ENCODE results near the gene SLC44A5. TPM values are rescaled to one million over a fixed set of nuclear protein-coding genes. Genes with fewer than 3 reads are reported as not detected.
A peak's percentile ranks its signal among the peaks of the same experiment; 100 is the strongest.

SLC44A5 gene
- total and polyA plus RNA-seq, 2 experiments from 2014 or later, result 3.3 to 11.7 TPM

- no peak overlapping the region for H3K4me3 ChIP-seq
- Mint-ChIP-seq H3K9me3 (no peaks in the 10 kb centered on the region), H3K4me3 (no peak overlapping the region), H3K27me3 (ENCODE audit: insufficient read depth, low read depth, poor library complexity) (peaks cover 3% of the 10 kb centered on the region), H3K27ac (peak overlapping the region; percentile 12), H3K36me3 (ENCODE audit: low read depth) (no peaks in the 10 kb centered on the region), H3K4me1 (no peaks in the 10 kb centered on the region)
- H4K20me1 ChIP-seq (replicated peaks; ENCODE audit: insufficient read depth), result no peaks in the 10 kb centered on the region
- DNase-seq (ENCODE audit: low spot score) (no peak), ATAC-seq (no peak)
- H3K4me1 ChIP-seq (ENCODE audit: insufficient read depth), result no peaks in the 10 kb centered on the region
- no peak overlapping the region for H2AFZ ChIP-seq
- peaks cover 10% of the 10 kb centered on the region; the same call in 1 of the 2 replicates for H3K9me2 ChIP-seq (ENCODE audit: insufficient read depth)
- no peak overlapping the region for H3K4me2 ChIP-seq
- no peak overlapping the region for H3K27ac ChIP-seq (ENCODE audit: low read depth)
- TF ChIP-seq REST (IDR thresholded peaks at IDR 0.05; ENCODE audit: unreplicated experiment), result no peak
- no peak for TF ChIP-seq EZH2 (IDR thresholded peaks at IDR 0.05; ENCODE audit: low read depth, unreplicated experiment)
- no peak for TF ChIP-seq ZNF462 (CRISPR knock-in tag; IDR thresholded peaks at IDR 0.05)
- TF ChIP-seq ZNF114 (CRISPR knock-in tag; IDR thresholded peaks at IDR 0.05), result no peak
- TF ChIP-seq JUNB (IDR thresholded peaks at IDR 0.05; ENCODE audit: unreplicated experiment), result no peak
- TF ChIP-seq STAT1 (IDR thresholded peaks at IDR 0.05; ENCODE audit: unreplicated experiment), result no peak
- TF ChIP-seq ETS1 (IDR thresholded peaks at IDR 0.05), result no peak
- TF ChIP-seq ZNF331 (CRISPR knock-in tag; IDR thresholded peaks at IDR 0.05; ENCODE audit: low read depth), result no peak
- TF ChIP-seq POLR2AphosphoS5 (IDR thresholded peaks at IDR 0.05; ENCODE audit: low read depth), result no peak
- no peak for TF ChIP-seq EZH2phosphoT487 (IDR thresholded peaks at IDR 0.05; ENCODE audit: unreplicated experiment)
- no peak for TF ChIP-seq NANOG (IDR thresholded peaks at IDR 0.05; ENCODE audit: borderline replicate concordance)
- no peak for TF ChIP-seq CREB1 (CRISPR knock-in tag; IDR thresholded peaks at IDR 0.05; ENCODE audit: low read depth)
- H3K79me2 ChIP-seq (replicated peaks; ENCODE audit: insufficient read depth), result no peaks in the 10 kb centered on the region
- no peaks in the 10 kb centered on the region for H3F3A ChIP-seq (replicated peaks; ENCODE audit: low read depth)
- no peaks in the 10 kb centered on the region for H3K27me3 ChIP-seq (ENCODE audit: insufficient read depth)
- no peaks in the 10 kb centered on the region for H3K36me3 ChIP-seq (ENCODE audit: insufficient read depth)
These were observed 180.4 kb downstream of the SLC44A5 start for GRCh38 chr1:75430526-75430925.
